HG03159 (cell line): Measurements from ENCODE around the gene LMNA.
A peak's percentile ranks its signal among the peaks of the same experiment; 100 is the strongest.

Experiments
- ATAC-seq: cut with Tn5 transposase; IDR thresholded peaks from one replicate; pipeline ENCODE4 v1.9.1; 2021; ENCODE audit warnings: mild to moderate bottlenecking, moderate library complexity; ENCODE audit not compliant: unreplicated experiment

LMNA gene

DNA sequence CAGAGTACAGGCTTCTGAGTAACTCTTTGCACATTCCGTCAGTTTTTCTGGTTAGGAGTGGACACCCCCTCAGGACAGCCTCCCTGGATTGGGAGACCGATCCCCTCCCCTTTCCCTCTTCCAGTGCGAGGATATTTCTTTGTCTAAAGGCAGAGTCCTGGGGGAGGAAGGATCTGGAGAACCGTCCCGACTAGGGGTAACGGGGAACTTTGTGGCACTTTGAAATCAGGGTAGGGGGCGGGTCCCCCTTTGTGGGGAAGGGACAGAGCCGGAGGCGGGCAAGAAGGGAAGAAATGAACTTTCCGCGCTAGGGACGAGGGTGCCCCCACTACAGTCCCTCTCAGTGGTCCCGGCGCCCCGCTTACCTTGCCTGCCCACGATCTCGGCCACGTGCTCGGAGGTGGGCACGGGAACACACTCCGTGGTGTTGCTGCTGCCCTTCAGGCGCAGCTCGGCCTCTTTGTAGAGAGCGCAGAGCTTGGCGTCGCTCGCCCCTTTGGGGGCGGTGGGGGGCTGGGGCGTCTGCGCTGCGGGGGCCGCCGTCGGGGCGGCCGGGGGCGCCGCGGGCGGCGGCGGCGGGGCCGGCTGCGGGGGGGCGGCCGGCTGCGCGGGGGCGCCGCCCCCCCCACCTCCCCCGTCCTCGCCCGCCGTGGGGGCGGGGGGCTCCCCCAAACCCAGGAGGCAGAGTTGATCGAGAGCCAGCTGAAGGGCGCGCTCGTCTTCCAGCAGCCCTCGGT is 33.2 kb upstream of the LMNA start:
- no peak for ATAC-seq

DNA sequence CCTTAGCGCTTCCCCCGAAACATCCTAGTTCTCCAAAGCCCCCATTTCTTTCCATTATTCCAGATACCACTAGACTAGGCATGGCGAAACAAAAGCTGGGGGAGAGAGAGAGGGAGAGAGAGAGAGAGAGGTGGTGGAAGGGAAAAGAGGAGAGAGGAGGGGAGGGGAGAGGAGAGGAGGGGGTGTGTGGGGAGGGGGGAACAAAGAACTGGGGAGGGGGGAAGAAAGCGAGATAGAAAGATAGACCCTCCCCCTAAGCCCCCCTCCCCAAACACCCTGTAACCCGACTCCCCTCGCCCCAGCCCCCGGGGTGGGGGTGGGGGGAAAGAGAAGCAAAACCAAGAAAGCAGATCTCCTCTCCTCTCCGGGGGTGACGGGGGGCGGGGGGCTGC is 32.6 kb upstream of the LMNA start:
- no peak for ATAC-seq

DNA sequence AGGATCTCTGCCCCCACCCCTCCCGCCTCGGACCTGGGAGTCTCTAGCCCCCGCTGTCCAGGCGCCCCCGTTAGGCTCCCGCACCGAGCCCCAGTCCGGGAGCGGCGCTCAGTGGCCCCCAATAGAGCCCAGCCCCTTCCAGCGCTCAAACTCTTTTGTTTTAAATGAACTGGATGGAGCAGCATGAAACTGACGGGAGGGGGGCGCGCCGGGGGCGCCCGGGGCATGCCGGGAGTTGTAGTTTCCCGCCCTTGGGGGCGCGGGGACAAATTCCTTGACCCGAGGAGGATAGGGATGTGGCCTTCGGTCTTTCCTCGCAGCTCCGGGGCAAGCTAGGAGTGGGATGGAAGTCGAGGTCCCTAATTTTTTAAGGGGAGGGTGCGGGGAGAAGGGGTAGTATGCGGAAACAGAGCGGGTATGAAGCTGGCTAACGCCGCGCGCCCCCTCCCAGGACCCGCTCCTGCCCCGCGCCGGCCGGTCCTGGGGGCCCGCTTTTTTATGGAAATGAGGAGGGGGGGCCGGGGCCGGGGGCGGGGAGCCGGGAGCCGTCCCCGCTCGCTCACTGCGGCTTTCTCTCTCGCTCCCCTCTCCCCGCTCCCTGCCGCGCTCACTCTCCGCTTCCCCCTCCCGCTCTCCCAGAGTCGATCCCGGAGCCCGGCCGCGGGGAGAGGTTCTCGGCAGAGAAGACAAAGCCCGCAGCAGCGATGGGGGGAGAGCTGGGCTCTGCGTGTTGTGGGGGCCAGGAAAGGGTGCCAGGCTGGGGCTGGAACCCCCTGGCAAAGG is 32.0 kb upstream of the LMNA start, which contains the start of gene MEX3A:
Gene MEX3A, minus strand, starts transcription at position 157 of the 783 bp plus-strand sequence. CDS start 467 bp downstream, outside the sequence.
- ATAC-seq: peak; percentile 49

DNA sequence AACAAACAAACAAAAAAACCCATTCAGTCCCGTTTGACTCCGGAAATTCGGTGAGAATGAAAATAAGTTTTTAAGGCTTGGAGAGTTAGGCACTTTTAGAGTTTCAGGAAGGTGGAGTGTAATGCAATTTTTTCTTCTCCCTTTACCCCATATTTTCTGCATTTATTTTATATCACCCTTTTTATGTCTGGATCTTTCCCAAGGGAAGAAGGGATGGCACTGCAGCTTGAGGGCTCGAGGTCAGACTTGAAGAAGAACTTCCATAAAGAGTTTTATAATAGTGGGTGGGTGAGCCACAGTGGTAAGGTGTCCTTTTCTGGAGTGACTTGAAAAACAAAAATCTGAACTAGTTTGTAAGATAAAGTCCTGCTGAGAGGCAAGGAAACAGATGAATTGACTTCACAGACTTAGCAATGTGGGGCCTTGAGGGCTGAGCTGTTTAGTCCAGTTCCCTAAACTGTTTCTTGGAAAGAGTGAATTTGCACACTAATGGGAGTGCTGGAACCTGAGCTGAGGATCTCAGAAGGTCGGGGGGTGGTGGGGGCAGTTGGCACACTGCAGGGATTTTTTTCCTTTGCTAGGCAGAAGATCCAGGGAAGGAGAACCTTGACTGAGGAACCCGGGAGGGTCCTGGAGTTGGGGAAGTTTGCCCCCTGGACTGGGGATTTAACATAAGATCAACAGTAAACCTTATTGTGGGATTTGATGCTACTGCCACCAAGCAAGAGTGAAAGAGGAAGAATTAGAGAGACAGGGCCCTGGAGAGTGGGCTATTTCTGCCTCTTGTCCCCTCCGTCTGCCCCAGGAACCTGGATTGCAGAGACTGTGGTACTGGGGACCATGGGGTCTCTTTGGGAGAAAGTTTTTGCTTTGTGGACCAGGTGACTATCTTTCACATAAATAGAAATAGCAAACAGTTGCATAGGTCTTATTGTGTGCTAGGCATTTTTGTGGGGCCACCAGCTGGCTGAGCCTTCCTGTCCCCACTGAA is 30.4 kb upstream of the LMNA start:
- ATAC-seq: no peak

DNA sequence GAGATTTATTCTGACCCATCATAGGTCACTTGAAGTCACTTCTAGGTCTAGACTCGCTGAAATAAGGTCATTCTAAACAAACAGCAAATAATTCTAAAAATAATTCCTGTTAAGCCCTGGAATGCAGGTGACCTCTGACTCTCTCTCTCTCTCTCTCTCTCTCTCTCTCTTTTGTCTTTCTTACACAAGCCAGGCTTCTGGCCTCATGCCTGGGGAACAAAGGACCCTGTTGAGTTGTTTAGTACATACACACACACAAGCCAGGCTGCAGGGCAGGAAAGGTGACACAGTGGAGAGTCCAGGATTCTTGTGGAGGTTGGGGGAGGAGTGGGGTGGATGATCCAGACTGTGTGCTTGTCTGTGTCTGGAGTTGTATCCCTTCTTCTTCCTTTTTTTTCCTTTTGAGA is 28.3 kb upstream of the LMNA start:
- ATAC-seq: no peak

DNA sequence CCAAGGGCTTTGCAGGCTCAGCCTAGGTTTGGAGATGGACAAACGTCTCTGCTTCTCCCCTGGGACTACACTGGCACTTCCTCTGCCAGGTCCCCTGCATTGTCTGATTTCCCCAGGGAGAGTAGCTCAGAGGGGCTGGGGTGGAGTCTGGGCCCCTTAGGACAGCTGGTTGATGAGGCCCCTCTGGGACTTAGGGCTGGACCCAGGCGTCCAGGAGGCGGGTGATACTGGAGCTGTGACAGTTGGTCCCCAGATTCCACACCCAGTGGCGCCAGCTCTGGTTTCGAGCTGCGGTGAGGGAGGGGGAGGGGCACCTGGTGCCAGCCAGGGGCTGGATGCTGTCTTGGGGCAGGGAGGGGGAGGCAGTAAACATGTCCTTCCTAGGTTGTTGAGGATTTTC is 24.8 kb upstream of the LMNA start:
- ATAC-seq: no peak

DNA sequence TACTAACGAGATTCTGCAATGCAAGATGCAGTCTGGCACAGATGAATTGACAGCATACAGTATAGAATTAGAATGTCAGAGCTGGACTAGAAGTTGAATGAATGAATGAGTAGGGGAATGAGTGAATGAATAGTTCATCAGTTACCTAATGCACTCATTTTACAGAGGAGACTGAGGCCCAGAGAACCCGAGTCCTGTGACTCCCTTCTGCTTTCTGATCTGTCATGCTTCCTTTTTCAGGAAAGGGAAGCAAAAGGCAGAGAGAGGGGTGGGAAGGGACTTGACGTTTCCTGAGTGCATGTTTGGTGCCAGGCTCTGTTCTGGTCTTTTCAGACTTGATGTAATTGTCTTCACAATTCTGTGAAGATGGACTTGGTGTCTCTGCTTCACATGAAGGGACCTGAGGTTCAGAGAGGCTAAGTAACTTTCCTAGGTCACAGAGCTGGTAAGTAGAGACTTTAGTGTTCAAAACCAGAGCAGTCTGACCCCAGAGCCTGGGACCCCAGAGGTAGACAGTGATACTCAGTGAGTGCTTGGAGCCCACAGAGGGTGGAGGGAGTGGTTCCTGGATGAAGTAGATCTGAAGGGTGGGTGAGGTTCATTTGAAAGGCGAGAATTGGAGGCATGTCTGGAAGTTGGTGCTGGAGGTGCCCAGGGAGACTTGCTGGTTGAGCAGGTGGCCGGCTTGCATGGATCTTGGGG is 24.2 kb upstream of the LMNA start:
- ATAC-seq: no peak

DNA sequence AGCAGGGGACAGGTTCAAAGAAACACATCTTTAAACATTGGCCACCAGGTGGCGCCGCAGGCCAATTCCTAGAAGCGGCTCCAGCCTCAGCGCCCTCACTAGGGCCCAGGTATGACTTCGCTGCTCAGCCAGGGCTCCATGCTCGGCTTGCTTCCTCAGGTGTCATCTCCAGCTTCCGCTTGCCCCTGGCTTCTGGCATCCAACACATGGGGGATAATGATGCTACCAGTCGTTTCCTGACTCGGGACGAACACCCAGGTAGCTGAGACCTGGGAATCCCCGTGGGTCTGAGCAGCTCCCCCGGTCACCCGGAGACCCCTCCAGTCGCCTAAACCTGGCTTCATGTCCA is 23.7 kb upstream of the LMNA start:
- no peak for ATAC-seq

DNA sequence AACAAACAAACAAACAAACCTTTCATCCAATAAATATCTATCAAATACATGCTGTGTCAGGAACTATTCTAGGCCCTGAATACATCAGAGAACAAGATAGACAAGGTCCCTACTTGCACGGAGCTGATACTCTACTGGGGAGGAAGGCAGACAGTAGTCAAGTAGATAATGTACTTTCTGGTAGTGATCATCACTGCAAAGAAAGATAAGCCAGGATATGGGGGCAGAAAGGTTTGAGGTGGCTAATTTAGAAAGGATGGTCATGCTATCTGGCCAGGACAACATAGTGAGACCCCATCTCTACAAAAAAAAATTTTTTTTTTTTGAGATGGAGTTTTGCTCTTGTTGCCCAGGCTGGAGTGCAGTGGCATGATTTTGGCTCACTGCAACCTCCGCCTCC is 22.9 kb upstream of the LMNA start:
- no peak for ATAC-seq

DNA sequence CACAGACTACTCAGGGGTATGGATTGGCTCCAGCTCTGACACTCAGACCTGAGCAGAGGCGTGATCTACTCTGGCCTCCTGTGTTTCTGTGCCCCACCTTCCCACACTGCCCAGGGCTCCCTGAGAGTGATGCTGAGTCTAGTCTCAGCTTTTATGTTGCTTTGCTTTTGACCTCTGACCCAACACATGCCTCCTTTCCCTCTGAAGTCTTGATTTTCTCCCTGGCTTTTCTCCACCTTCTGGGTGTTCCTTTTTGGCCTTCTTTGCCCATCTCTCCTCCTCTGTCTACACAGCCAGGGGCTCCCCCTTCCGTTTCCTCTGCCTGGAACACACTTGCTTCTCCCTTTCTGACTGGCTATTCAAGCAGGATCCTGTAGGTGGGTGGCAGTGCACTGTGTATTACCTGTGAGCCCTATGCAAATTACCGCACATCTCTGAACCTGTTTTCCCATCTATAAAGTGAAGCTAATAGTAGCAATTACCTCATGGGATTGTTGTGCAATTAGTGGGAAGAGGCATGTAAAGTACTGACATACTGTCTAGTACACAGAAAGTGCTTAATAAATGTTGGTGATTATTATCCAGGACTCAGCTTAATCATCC is 18.5 kb upstream of the LMNA start:
- no peak for ATAC-seq

DNA sequence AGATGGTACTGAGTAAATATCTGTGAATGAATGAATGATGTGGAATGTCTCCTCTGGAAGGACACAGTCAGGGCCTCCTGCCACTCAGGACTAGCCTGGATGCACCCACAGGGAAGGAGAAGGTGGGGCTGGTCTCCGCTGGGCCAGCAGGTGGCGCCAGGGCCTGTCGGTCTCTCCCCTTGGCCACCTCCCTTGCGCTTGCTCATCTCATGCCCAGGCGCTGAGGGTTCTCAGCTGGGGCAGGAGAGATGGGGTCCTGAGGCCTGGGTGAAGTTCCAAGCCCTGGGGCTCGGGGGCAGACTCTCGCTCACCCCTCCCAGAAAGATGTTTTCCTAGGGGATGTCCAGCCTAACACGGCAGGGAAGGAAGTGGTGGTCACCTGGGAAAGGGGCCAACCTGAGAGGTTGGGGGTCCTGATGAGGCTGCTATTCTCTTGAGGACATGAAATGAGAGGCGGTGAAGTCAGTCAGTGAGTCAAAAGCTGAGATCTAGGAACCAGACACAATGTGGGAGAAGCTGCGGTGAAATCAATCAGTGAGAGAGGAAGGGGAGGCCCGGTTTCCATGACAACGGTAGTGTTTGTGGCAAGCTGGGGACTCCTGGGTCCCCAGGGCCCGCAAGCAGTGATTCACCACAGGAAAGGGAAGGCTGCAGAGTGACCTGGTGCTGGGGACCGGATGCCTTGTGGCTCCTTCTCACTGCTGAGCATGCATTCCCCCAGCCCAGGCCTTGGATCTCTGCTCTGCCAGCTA is 17.7 kb upstream of the LMNA start:
- ATAC-seq: peak; percentile 57

DNA sequence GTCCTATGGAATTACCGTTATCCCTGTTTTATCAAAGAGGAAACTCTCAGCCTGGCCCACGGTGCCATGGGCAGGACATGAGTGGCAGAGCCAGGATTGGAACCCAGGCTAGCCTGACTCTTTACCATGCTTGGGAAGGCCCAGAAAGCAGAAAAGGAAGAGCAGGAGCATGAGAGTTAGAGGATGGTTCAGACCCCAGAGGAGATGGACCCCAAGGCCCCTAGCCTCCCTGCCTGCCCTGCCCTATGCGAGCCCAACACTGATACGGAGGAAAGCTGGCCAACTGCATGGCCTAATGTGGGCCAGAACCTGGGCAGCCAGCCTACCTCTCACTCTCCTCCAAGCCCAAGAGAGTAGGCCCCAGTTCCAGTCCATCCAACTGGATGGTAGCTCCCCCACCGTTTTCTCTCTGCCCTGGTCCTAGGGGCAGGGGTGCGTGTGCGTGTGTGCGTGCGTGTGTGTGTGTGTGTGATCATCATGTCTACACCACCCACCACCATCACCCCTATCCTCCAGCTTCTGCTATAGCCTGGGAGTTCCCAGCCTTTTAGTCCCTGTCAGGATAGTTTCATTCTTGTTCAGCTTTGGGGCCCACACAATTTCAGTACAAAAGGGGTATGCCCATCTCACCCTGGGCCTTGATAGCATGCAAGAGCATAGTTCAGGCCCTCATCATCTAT is 16.9 kb upstream of the LMNA start:
- ATAC-seq: no peak

DNA sequence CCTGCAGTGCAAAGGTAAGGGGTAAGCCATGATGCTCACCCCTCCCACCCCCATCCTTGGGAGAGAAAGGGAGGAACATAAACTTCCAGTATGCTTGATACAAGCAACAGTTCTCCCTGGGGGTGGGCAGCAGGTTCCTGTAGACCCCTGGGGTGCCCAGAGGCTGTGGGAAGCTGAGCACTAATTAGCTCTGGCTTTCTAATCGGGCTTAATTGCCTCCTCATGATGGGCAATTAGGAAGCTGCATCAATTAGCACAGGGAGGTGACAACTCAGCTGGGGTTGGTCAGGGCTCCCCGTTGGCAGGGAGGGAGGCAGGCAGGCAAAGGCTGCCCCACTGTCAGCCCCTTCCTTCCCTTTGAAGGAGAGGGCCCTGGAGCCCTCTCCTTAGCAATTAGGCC is 15.7 kb upstream of the LMNA start:
- ATAC-seq: no peak

DNA sequence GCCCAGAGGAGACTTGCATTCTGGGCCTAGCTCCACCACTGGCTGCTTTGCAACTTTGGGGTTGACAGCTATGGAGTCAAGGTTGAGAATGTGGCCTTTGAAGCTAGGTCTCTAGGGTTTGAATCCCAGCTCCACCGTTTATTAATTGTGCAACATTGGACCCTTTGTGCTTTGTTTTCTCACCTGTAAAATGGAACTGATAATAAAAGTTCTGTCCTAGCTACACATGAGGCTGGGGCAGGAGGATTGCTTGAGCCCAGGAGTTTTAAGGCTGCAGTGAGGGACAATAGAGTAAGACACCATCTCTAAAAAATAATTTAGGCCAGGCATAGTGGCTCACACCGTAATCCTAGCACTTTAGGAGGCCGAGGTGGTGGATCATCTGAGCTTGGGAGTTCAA is 15.2 kb upstream of the LMNA start:
- no peak for ATAC-seq

DNA sequence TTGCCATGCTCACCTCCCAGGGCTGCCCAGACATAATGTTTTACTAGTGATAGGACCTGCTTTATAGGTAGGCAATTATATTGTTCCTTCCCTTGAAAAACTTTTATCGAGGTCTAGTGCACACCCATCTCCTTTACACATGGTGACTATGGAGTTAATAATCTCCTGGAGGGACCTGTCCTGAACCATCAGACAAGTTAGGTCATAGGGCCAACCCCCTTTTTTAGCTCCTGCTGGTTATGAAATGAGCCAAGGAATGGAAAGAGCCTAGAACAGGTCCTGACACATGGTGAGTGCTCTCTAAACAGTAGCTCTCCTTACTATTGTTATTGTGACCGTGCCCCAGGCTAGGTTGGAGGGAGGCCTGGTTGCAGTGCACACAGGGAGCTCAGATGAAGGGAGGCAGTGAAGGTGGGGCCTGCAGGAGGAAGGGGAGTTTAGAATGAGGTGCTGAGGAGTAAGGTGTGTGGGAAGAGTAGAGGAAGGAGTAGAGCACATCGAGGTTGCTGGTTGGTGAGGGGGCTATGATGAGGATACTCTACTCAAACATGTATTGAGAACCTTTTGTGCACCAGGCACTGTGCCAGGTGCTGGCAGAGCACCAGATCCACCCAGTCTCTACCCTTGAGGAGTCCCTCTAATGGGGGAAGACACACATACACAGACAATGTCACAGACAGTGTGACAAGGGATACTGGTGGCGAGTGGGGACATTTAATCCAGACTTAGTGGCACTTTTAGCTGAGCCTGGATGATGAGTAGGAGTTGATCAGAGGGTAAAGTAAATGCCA is 14.1 kb upstream of the LMNA start:
- ATAC-seq: no peak

DNA sequence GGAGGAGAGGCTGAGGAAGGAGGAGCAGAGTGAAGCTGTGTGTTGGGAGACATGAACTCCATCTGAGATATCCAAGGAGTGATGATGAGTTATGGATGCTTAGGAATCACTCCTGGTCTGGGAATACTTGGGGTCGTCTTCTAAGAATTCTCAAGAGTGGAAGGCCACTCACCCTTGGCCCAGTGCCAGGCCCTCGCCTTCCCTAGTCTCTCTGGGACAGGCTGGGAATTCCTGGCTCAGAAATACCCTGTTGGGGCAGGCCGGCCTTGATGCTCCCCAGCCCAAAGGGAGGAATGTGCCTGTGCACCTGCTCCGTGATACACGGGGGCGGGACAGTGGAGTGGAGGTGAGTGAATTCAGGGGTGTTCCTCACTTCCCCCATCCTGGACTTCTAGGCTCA is 12.6 kb upstream of the LMNA start:
- no peak for ATAC-seq

DNA sequence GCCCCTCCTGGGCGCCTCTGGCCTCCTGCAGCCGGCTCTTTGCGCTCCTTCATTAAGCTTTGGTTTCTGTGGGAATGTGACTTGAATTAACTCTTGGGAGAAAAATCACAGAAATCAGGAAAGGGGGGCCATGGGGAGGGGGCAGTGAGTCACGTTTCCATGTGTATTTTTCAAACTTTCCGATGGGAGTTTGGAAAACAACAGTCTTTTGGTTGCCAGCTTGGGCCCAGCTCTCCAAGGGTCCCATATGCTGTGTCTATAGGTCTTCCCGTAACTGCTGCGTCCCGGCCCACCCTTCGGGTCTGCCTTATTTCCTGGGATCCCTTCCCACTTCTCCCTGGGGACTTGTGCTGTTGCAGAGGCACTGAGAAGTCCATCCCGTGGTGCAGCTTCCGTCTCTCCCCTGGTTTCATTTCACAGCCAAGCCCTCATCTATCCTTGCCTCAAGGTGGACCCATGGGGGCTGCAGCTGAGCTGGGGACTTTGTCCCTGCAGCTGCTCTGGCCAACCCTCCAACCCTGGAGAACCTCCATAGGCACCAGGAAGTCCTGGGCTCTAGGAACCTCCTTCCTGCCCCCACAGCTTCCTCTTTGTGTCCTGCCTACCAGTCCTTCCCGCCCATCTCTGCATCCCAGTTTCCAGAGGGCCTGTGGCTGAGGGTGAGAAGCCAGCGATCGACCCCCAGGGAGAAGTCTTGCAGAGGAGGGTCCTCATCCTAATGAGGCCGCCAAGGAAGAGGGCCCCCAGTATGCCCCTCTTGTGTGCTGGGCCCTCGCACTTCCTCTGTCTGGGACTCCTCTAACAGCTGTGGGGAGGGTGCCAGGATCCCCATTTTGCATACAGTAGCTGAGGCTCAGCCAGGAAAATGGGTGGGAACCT is 11.6 kb upstream of the LMNA start:
- no peak for ATAC-seq
